OCI-LY7 (cell line): ENCODE data around the gene NEAT1. TPM values are rescaled to one million over a fixed set of nuclear protein-coding genes. Genes with fewer than 3 reads are reported as not detected.

Source experiments
- BruUV-seq: library from RNA; stranded (reverse); fragments of 400-500 nt; replicated peaks from 2 replicates; lab custom pipeline; 2021; lab: Mats Ljungman, UMichigan
- CTCF ChIA-PET: fragments of 300-600 bp; sonication (Branson Sonifier 250); formaldehyde crosslinking; loops from one replicate; lab custom pipeline; 2022; ENCODE audit warnings: antibody characterized with exemption; ENCODE audit not compliant: unreplicated experiment; lab: Charles Lee
- POLR2A ChIA-PET: fragments of 300-600 bp; sonication (Branson Sonifier 250); formaldehyde crosslinking; loops from one replicate; lab custom pipeline; 2022; ENCODE audit warnings: antibody characterized with exemption; lab: Charles Lee
- DNase-seq: peaks from one replicate; pipeline ENCODE4 v3.0.0-alpha.2; 2015; ENCODE audit warnings: low spot score
- H2AFZ ChIP-seq: fragments of 200-600 bp; sonication (generic), shearing (Covaris generic); 2 replicates; pipeline ENCODE4 v1.6.1; 2014; ENCODE audit warnings: mild to moderate bottlenecking, antibody characterized with exemption, low read length, moderate library complexity
- H3K27ac ChIP-seq: fragments of 200-600 bp; sonication (generic); 2 replicates; pipeline ENCODE4 v1.5.1; 2014; ENCODE audit warnings: mixed run types, low read depth, mild to moderate bottlenecking, moderate library complexity, low read length, inconsistent platforms; ENCODE audit not compliant: poor library complexity, severe bottlenecking
- H3K36me3 ChIP-seq: fragments of 200-600 bp; sonication (generic); 2 replicates; pipeline ENCODE4 v1.6.1; 2014; ENCODE audit warnings: mild to moderate bottlenecking, antibody characterized with exemption, low read length, moderate library complexity, mixed read lengths; ENCODE audit not compliant: insufficient read depth
- H3K4me1 ChIP-seq: fragments of 200-600 bp; sonication (generic); 2 replicates; pipeline ENCODE4 v1.5.1; 2014; ENCODE audit warnings: mild to moderate bottlenecking, low read length; ENCODE audit not compliant: insufficient read depth, poor library complexity, severe bottlenecking
- H3K4me2 ChIP-seq: fragments of 200-600 bp; sonication (generic); 2 replicates; pipeline ENCODE4 v1.6.1; 2014; ENCODE audit warnings: mild to moderate bottlenecking, low read length
- H3K4me3 ChIP-seq: fragments of 200-600 bp; sonication (generic); 2 replicates; pipeline ENCODE4 v1.5.1; 2014; ENCODE audit warnings: mild to moderate bottlenecking, low read depth, low read length; ENCODE audit not compliant: poor library complexity, severe bottlenecking
- H3K79me2 ChIP-seq: fragments of 200-600 bp; sonication (generic); 2 replicates; pipeline ENCODE4 v1.6.1; 2016; ENCODE audit warnings: low read depth, mild to moderate bottlenecking, low read length, moderate library complexity, mixed read lengths; ENCODE audit not compliant: insufficient read depth
- H3K9me2 ChIP-seq: fragments of 200-600 bp; sonication (generic); 2 replicates; pipeline ENCODE4 v1.6.1; 2016; ENCODE audit warnings: mild to moderate bottlenecking, low read length, mixed read lengths; ENCODE audit not compliant: insufficient read depth
- H3K9me3 ChIP-seq: fragments of 200-600 bp; sonication (generic); 2 replicates; pipeline ENCODE4 v1.6.1; 2014; ENCODE audit warnings: mild to moderate bottlenecking, mixed run types, low read length, mixed read lengths
- H4K20me1 ChIP-seq: fragments of 200-600 bp; sonication (generic); 2 replicates; pipeline ENCODE4 v1.6.1; 2014; ENCODE audit warnings: mild to moderate bottlenecking, antibody characterized with exemption, low read length, moderate library complexity, mixed read lengths; ENCODE audit not compliant: insufficient read depth
- CTCF ChIP-seq: fragments of 200-600 bp; sonication (generic); conservative IDR thresholded peaks from 2 replicates; pipeline ENCODE4 v1.5.1; 2014; ENCODE audit warnings: mild to moderate bottlenecking, antibody characterized with exemption, low read length, moderate library complexity, mixed read lengths
- EZH2phosphoT487 ChIP-seq: fragments of 200-600 bp; sonication (generic); IDR thresholded peaks from 2 replicates; pipeline ENCODE4 v1.6.1; 2018; ENCODE audit warnings: low read depth, borderline replicate concordance, mild to moderate bottlenecking, mixed run types, antibody characterized with exemption, low read length, moderate library complexity, mixed read lengths
- intact Hi-C: fragments of 100-400 bp; cut with micrococcal nuclease; formaldehyde crosslinking; loops from one replicate; pipeline ENCODE4 v1.10.0; 2022; ENCODE audit not compliant: unreplicated experiment
- small RNA-seq: library from RNA; depleted of rRNA; stranded (forward); fragments of <200 nt; gene quantifications from one replicate; pipeline ENCODE3, GENCODE V24; 2014
- total RNA-seq, 2 experiments: library from RNA; depleted of rRNA in 1 of 2; stranded (reverse); fragments of >200 nt in 1 of 2; shearing (Covaris generic) in 1 of 2; gene quantifications; 2 replicates each; pipeline ENCODE4 v1.2.3, GENCODE V29; 2014 to 2022

NEAT1 gene
- total RNA-seq, 2 experiments from 2014 or later = 30.1 to 440 TPM

GRCh38 chr11:65492637-65493366 lies 70.2 kb downstream of the NEAT1 start:
- DNase-seq = peak; percentile 57
- H3K9me2 ChIP-seq = no peaks in the 10 kb centered on the region
- peak overlapping the region; percentile 81 for H3K27ac ChIP-seq
- POLR2A ChIA-PET = interaction anchor here (0.5 to 11.1 kb wide), 10 partner anchors 7 to 111 kb away, joined by 3 to 199 read pairs (median 7); partner anchors contain the start of gene MALAT1
- CTCF ChIA-PET = interaction anchor here (0.5 to 3.1 kb wide), 3 partner anchors 14 to 395 kb away, joined by 3 to 15 read pairs (median 7); partner anchors contain the start of gene FIBP
- no peaks in the 10 kb centered on the region for H3K9me3 ChIP-seq
- H3K4me2 ChIP-seq = peak overlapping the region; percentile 61
- H3K4me1 ChIP-seq = peaks cover 90% of the 10 kb centered on the region
- intact Hi-C loops = no loop called here
- no TSS peak for BruUV-seq
- peak overlapping the region; percentile 70 for H2AFZ ChIP-seq
- no peaks in the 10 kb centered on the region for H3K36me3 ChIP-seq
- TF ChIP-seq CTCF = no peak
- no peak for TF ChIP-seq EZH2phosphoT487
- peaks cover 25% of the 10 kb centered on the region; the same call in 1 of the 2 replicates for H3K79me2 ChIP-seq
- H3K4me3 ChIP-seq = peak overlapping the region; percentile 42
- no peaks in the 10 kb centered on the region for H4K20me1 ChIP-seq

GRCh38 chr11:65493367-65494176 lies 71.0 kb downstream of the NEAT1 start:
- ChIA-PET POLR2A (interaction anchor here (0.5 to 11.1 kb wide), 9 partner anchors 6 to 74 kb away, joined by 3 to 199 read pairs (median 8); partner anchors contain the start of gene MALAT1), CTCF (interaction anchor here (1.2 to 3.1 kb wide), 2 partner anchors 15 to 22 kb away, joined by 7 to 15 read pairs; no protein-coding TSS in a partner anchor)
- Histone ChIP-seq H3K4me3 (peak overlapping the region; percentile 42), H3K36me3 (no peaks in the 10 kb centered on the region), H3K9me3 (no peaks in the 10 kb centered on the region), H3K4me1 (peaks cover 88% of the 10 kb centered on the region), H3K79me2 (peaks cover 33% of the 10 kb centered on the region; the same call in 1 of the 2 replicates), H4K20me1 (no peaks in the 10 kb centered on the region), H3K4me2 (peak overlapping the region; percentile 61), H3K27ac (peak overlapping the region; percentile 81), H2AFZ (peak overlapping the region; percentile 70; the same call in 1 of the 2 replicates), H3K9me2 (no peaks in the 10 kb centered on the region)
- BruUV-seq = no TSS peak
- TF ChIP-seq CTCF = no peak
- no peak for TF ChIP-seq EZH2phosphoT487
- no peak for DNase-seq
- intact Hi-C loops = no loop called here

Small RNAs within 50 kb of the gene (small RNA-seq; reads per million reads assigned to genes)
- not detected for gene RF01684

Other genes with a start within 250 kb of the NEAT1 start
- 66.9 and 89.9 TPM in 2 replicates for gene CAPN1, start 240.9 kb upstream of the NEAT1 start, total RNA-seq (2014; rRNA removed; shearing (Covaris generic))
- 111 and 118 TPM in 2 replicates for gene CAPN1, start 240.9 kb upstream of the NEAT1 start, total RNA-seq (2022)
- gene POLA2, start 160.8 kb upstream of the NEAT1 start, total RNA-seq (2014; rRNA removed; shearing (Covaris generic)) = 47.5 and 50.0 TPM in 2 replicates
- 89.1 and 103 TPM in 2 replicates for gene POLA2, start 160.8 kb upstream of the NEAT1 start, total RNA-seq (2022)
- not detected in 2 replicates for gene CDC42EP2, start 107.9 kb upstream of the NEAT1 start, total RNA-seq (2014; rRNA removed; shearing (Covaris generic))
- gene CDC42EP2, start 107.9 kb upstream of the NEAT1 start, total RNA-seq (2022) = 1.7 and 3.9 TPM in 2 replicates
- 38.5 and 39.9 TPM in 2 replicates for gene DPF2, start 88.9 kb upstream of the NEAT1 start, total RNA-seq (2014; rRNA removed; shearing (Covaris generic))
- 62.2 and 64.2 TPM in 2 replicates for gene DPF2, start 88.9 kb upstream of the NEAT1 start, total RNA-seq (2022)
- 2.2 and 2.7 TPM in 2 replicates for gene TIGD3, start 68.0 kb upstream of the NEAT1 start, total RNA-seq (2014; rRNA removed; shearing (Covaris generic))
- gene TIGD3, start 68.0 kb upstream of the NEAT1 start, total RNA-seq (2022) = 2.0 TPM in 2 replicates
- gene SLC25A45, start 40.2 kb upstream of the NEAT1 start, total RNA-seq (2014; rRNA removed; shearing (Covaris generic)) = 5.9 and 7.0 TPM in 2 replicates
- 20.7 and 24.0 TPM in 2 replicates for gene SLC25A45, start 40.2 kb upstream of the NEAT1 start, total RNA-seq (2022)
- 36.7 and 55.8 TPM in 2 replicates for gene FRMD8, start 36.2 kb upstream of the NEAT1 start, total RNA-seq (2014; rRNA removed; shearing (Covaris generic))
- 31.5 and 37.6 TPM in 2 replicates for gene FRMD8, start 36.2 kb upstream of the NEAT1 start, total RNA-seq (2022)
- 3,446 and 3,598 TPM in 2 replicates for gene MALAT1, start 76.2 kb downstream of the NEAT1 start, total RNA-seq (2014; rRNA removed; shearing (Covaris generic))
- gene MALAT1, start 76.2 kb downstream of the NEAT1 start, total RNA-seq (2022) = 5,974 and 7,097 TPM in 2 replicates
- 43.2 and 56.8 TPM in 2 replicates for gene SCYL1, start 102.3 kb downstream of the NEAT1 start, total RNA-seq (2014; rRNA removed; shearing (Covaris generic))
- gene SCYL1, start 102.3 kb downstream of the NEAT1 start, total RNA-seq (2022) = 62.9 and 70.0 TPM in 2 replicates
- 11.2 and 17.4 TPM in 2 replicates for gene LTBP3, start 135.6 kb downstream of the NEAT1 start, total RNA-seq (2014; rRNA removed; shearing (Covaris generic))
- 10.0 and 13.8 TPM in 2 replicates for gene LTBP3, start 135.6 kb downstream of the NEAT1 start, total RNA-seq (2022)
- 37.7 and 60.4 TPM in 2 replicates for gene ZNRD2, start 147.7 kb downstream of the NEAT1 start, total RNA-seq (2014; rRNA removed; shearing (Covaris generic))
- 35.9 and 43.4 TPM in 2 replicates for gene ZNRD2, start 147.7 kb downstream of the NEAT1 start, total RNA-seq (2022)
- gene FAM89B, start 149.7 kb downstream of the NEAT1 start, total RNA-seq (2014; rRNA removed; shearing (Covaris generic)) = 16.1 and 26.4 TPM in 2 replicates
- gene FAM89B, start 149.7 kb downstream of the NEAT1 start, total RNA-seq (2022) = 17.9 and 25.3 TPM in 2 replicates
- 59.6 and 59.7 TPM in 2 replicates for gene EHBP1L1, start 153.3 kb downstream of the NEAT1 start, total RNA-seq (2014; rRNA removed; shearing (Covaris generic))
- gene EHBP1L1, start 153.3 kb downstream of the NEAT1 start, total RNA-seq (2022) = 71.6 and 80.3 TPM in 2 replicates
- 1.4 TPM in 1 of 2 replicates, not detected in the other for gene KCNK7, start 173.0 kb downstream of the NEAT1 start, total RNA-seq (2014; rRNA removed; shearing (Covaris generic))
- gene KCNK7, start 173.0 kb downstream of the NEAT1 start, total RNA-seq (2022) = 0.68 and 1.6 TPM in 2 replicates
- 32.0 and 33.4 TPM in 2 replicates for gene MAP3K11, start 191.4 kb downstream of the NEAT1 start, total RNA-seq (2014; rRNA removed; shearing (Covaris generic))
- 50.6 and 53.2 TPM in 2 replicates for gene MAP3K11, start 191.4 kb downstream of the NEAT1 start, total RNA-seq (2022)
- gene PCNX3, start 193.0 kb downstream of the NEAT1 start, total RNA-seq (2014; rRNA removed; shearing (Covaris generic)) = 29.9 and 36.2 TPM in 2 replicates
- gene PCNX3, start 193.0 kb downstream of the NEAT1 start, total RNA-seq (2022) = 66.7 and 70.7 TPM in 2 replicates
- gene SIPA1, start 215.3 kb downstream of the NEAT1 start, total RNA-seq (2014; rRNA removed; shearing (Covaris generic)) = 57.6 and 95.4 TPM in 2 replicates
- gene SIPA1, start 215.3 kb downstream of the NEAT1 start, total RNA-seq (2022) = 156 and 160 TPM in 2 replicates
- 40.4 and 48.0 TPM in 2 replicates for gene RELA, start 240.1 kb downstream of the NEAT1 start, total RNA-seq (2014; rRNA removed; shearing (Covaris generic))
- gene RELA, start 240.1 kb downstream of the NEAT1 start, total RNA-seq (2022) = 78.9 and 82.5 TPM in 2 replicates